H1 (cell line): ENCODE results near the gene CLEC10A. TPM values are rescaled to one million over a fixed set of nuclear protein-coding genes. Genes with fewer than 3 reads are reported as not detected.
A peak's percentile ranks its signal among the peaks of the same experiment; 100 is the strongest.
"Not testable (repeated sequence)": the region's sequence is repeated elsewhere in the genome, so short reads cannot be mapped to it uniquely, and the experiment has no call there.

Experiments
- CTCF ChIA-PET: fragments of 300-600 bp; sonication (Branson Sonifier 250); formaldehyde crosslinking; loops from one replicate; lab custom pipeline; 2021; ENCODE audit not compliant: partially characterized antibody; lab: Charles Lee
- POLR2A ChIA-PET: fragments of 300-600 bp; sonication (Branson Sonifier 250); formaldehyde crosslinking; loops from one replicate; lab custom pipeline; 2021; ENCODE audit warnings: inconsistent platforms; ENCODE audit not compliant: partially characterized antibody; lab: Charles Lee
- DNase-seq, 2 experiments: peaks; one replicate each; pipeline versions ENCODE4 v3.0.0 to v3.0.0-alpha.2; 2010 to 2022; ENCODE audit warnings: low spot score in 2 of 2, low read depth in 1 of 2, mixed read lengths in 1 of 2
- FAIRE-seq: peaks from 2 replicates; lab custom pipeline; 2011; peaks lifted over from hg19 to GRCh38; lab: Jason Lieb, UNC
- H2AFZ ChIP-seq: 2 replicates; pipeline ENCODE4 v1.8.1; 2012; ENCODE audit warnings: low read length, inconsistent platforms
- H2AK5ac ChIP-seq: 2 replicates; pipeline ENCODE4 v1.6.1; 2013; ENCODE audit warnings: low read depth, low read length
- H2BK120ac ChIP-seq: replicated peaks from 2 replicates; pipeline ENCODE3; 2013; ENCODE audit warnings: low read depth, low read length, inconsistent platforms
- H2BK12ac ChIP-seq: 2 replicates; pipeline ENCODE4 v1.6.1; 2013; ENCODE audit warnings: low read depth, low read length
- H2BK15ac ChIP-seq: 2 replicates; pipeline ENCODE4 v1.6.1; 2013; ENCODE audit warnings: low read length
- H2BK20ac ChIP-seq: 2 replicates; pipeline ENCODE4 v1.6.1; 2013; ENCODE audit warnings: low read length
- H2BK5ac ChIP-seq: 2 replicates; pipeline ENCODE4 v1.6.1; 2013; ENCODE audit warnings: low read depth, low read length
- H3K14ac ChIP-seq: 2 replicates; pipeline ENCODE4 v1.6.1; 2013; ENCODE audit warnings: inconsistent platforms; ENCODE audit not compliant: insufficient read length
- H3K18ac ChIP-seq: 2 replicates; pipeline ENCODE4 v1.6.1; 2013; ENCODE audit warnings: low read length; ENCODE audit errors: extremely low read depth
- H3K23ac ChIP-seq: 2 replicates; pipeline ENCODE4 v1.6.1; 2013; ENCODE audit warnings: inconsistent platforms; ENCODE audit not compliant: insufficient read length
- H3K23me2 ChIP-seq: 2 replicates; pipeline ENCODE4 v1.6.1; 2013; ENCODE audit warnings: low read depth, low read length
- H3K27ac ChIP-seq: 2 replicates; pipeline ENCODE4 v1.6.1; 2011; ENCODE audit warnings: low read depth, low read length, inconsistent platforms
- H3K27me3 ChIP-seq, 4 experiments: replicated peaks in 1 of 4; 1 replicate in 1 of 4; 2 replicates in 3 of 4; pipeline versions ENCODE4 v1.6.1 to v1.8.1; 2011 to 2013; ENCODE audit warnings: low read length in 3 of 4, mild to moderate bottlenecking in 3 of 4, inconsistent platforms in 2 of 4, mixed read lengths in 2 of 4, moderate library complexity in 1 of 4; ENCODE audit not compliant: control insufficient read depth in 3 of 4, insufficient read depth in 3 of 4; ENCODE audit errors: extremely low read depth in 1 of 4
- H3K36me3 ChIP-seq, 4 experiments: 2 replicates each; pipeline versions ENCODE4 v1.6.1 to v1.8.1; 2011 to 2013; ENCODE audit warnings: mild to moderate bottlenecking in 4 of 4, low read length in 3 of 4, moderate library complexity in 2 of 4, control low read depth in 1 of 4, inconsistent platforms in 1 of 4; ENCODE audit not compliant: insufficient read depth in 4 of 4, control insufficient read depth in 2 of 4
- H3K4ac ChIP-seq: replicated peaks from 2 replicates; pipeline ENCODE3; 2013; ENCODE audit warnings: low read length, low read depth, mixed read lengths, inconsistent platforms; ENCODE audit not compliant: insufficient read length
- H3K4me1 ChIP-seq, 4 experiments: replicated peaks in 1 of 4; 1 replicate in 1 of 4; 2 replicates in 3 of 4; pipeline versions ENCODE4 v1.6.1 to v1.8.1; 2011 to 2013; ENCODE audit warnings: low read length in 3 of 4, inconsistent platforms in 2 of 4, mixed read lengths in 1 of 4; ENCODE audit not compliant: insufficient read depth in 4 of 4, control insufficient read depth in 3 of 4
- H3K4me2 ChIP-seq, 2 experiments: 2 replicates each; pipeline versions ENCODE4 v1.6.1 to v1.8.1; 2011 to 2013; ENCODE audit warnings: low read depth in 2 of 2, low read length in 2 of 2, control low read depth in 1 of 2, inconsistent platforms in 1 of 2, mild to moderate bottlenecking in 1 of 2; ENCODE audit not compliant: insufficient read depth in 1 of 2
- H3K4me3 ChIP-seq, 4 experiments: fragments of 200-600, 300-600 bp in 1 of 4; sonication (generic), shearing (Covaris generic), sonication (Bioruptor Twin) in 1 of 4; 2 replicates each; pipeline versions ENCODE4 v1.5.1 to v1.8.1; 2011 to 2016; ENCODE audit warnings: low read length in 4 of 4, low read depth in 3 of 4, control low read depth in 2 of 4, inconsistent platforms in 2 of 4, mild to moderate bottlenecking in 2 of 4, mixed read lengths in 1 of 4, moderate library complexity in 1 of 4; ENCODE audit not compliant: insufficient read depth in 2 of 4; ENCODE audit errors: extremely low read depth in 1 of 4
- H3K56ac ChIP-seq: replicated peaks from 2 replicates; pipeline ENCODE3; 2013; ENCODE audit warnings: low read depth, mild to moderate bottlenecking, mixed read lengths, low read length, inconsistent platforms; ENCODE audit not compliant: insufficient read length
- H3K79me1 ChIP-seq: 2 replicates; pipeline ENCODE4 v1.6.1; 2013; ENCODE audit warnings: low read depth, low read length, control low read depth
- H3K79me2 ChIP-seq, 2 experiments: 2 replicates each; pipeline versions ENCODE4 v1.6.1 to v1.8.1; 2012 to 2013; ENCODE audit warnings: low read length in 2 of 2, mild to moderate bottlenecking in 2 of 2, inconsistent platforms in 1 of 2; ENCODE audit not compliant: insufficient read depth in 2 of 2, control insufficient read depth in 1 of 2
- H3K9ac ChIP-seq, 4 experiments: replicated peaks in 1 of 4; 1 replicate in 1 of 4; 2 replicates in 3 of 4; pipeline versions ENCODE4 v1.6.1 to v1.8.1; 2011 to 2013; ENCODE audit warnings: low read depth in 3 of 4, low read length in 3 of 4, control low read depth in 2 of 4, mild to moderate bottlenecking in 2 of 4, moderate library complexity in 2 of 4, inconsistent platforms in 1 of 4; ENCODE audit errors: extremely low read depth in 1 of 4
- H3K9me3 ChIP-seq, 2 experiments: 2 replicates each; pipeline versions ENCODE4 v1.6.1 to v1.8.1; 2012 to 2013; ENCODE audit warnings: mild to moderate bottlenecking in 2 of 2, moderate library complexity in 2 of 2, control low read depth in 1 of 2, inconsistent platforms in 1 of 2, low read depth in 1 of 2, low read length in 1 of 2, mixed read lengths in 1 of 2; ENCODE audit not compliant: insufficient read depth in 2 of 2
- H4K20me1 ChIP-seq, 2 experiments: replicated peaks in 1 of 2; 2 replicates each; pipeline versions ENCODE3 to v1.8.1; 2011 to 2013; ENCODE audit warnings: inconsistent platforms in 2 of 2, low read length in 2 of 2, mild to moderate bottlenecking in 1 of 2; ENCODE audit not compliant: insufficient read depth in 2 of 2, control insufficient read depth in 1 of 2
- H4K5ac ChIP-seq: 2 replicates; pipeline ENCODE4 v1.6.1; 2013; ENCODE audit warnings: low read length, low read depth, mixed read lengths, inconsistent platforms; ENCODE audit not compliant: insufficient read length
- H4K8ac ChIP-seq: 2 replicates; pipeline ENCODE4 v1.8.0; 2013; ENCODE audit warnings: mild to moderate bottlenecking, moderate library complexity, low read length, inconsistent platforms; ENCODE audit not compliant: insufficient read depth; ENCODE audit errors: extremely low read depth
- H4K91ac ChIP-seq: replicated peaks from 2 replicates; pipeline ENCODE3; 2013; ENCODE audit warnings: low read length, mixed read lengths, inconsistent platforms; ENCODE audit not compliant: insufficient read length
- RAD21 ChIP-seq, 2 experiments: IDR thresholded peaks in 1 of 2; conservative IDR thresholded peaks in 1 of 2; 2 replicates each; pipeline ENCODE4 v1.6.1; 2011; ENCODE audit warnings: low read depth in 2 of 2, low read length in 2 of 2, improper control_type of control experiment in 1 of 2, inconsistent platforms in 1 of 2, mild to moderate bottlenecking in 1 of 2, moderate library complexity in 1 of 2
- WGBS, 2 experiments: shearing (Covaris generic) in 1 of 2; methylation state at CpG; one replicate each; pipeline versions ENCODE4 v1.1.6 to v1.1.7; 2013 to 2015; ENCODE audit warnings: low lambda C conversion rate in 2 of 2, mixed read lengths in 2 of 2, inconsistent platforms in 1 of 2, low coverage in 1 of 2, missing lambda C conversion rate in 1 of 2; ENCODE audit not compliant: insufficient replicate concordance in 2 of 2, insufficient coverage in 1 of 2, insufficient read length in 1 of 2; ENCODE audit errors: extremely low coverage in 1 of 2, missing lambda C conversion rate in 1 of 2; 5-methylcytosine and 5-hydroxymethylcytosine counted together
- polyA plus RNA-seq, 7 experiments: library from polyadenylated mRNA; depleted of rRNA in 3 of 7; stranded (reverse) in 5 of 7; unstranded in 2 of 7; fragments of >200 nt in 5 of 7; fragments of 200-250 nt in 2 of 7; gene quantifications; 1 replicate in 5 of 7; 2 replicates in 1 of 7; 4 replicates in 1 of 7; pipeline versions ENCODE4 v1.2.1 to v1.2.3, GENCODE V29; 2011 to 2013; ENCODE audit warnings: missing spikeins in 2 of 7, mixed read lengths in 2 of 7
- total RNA-seq: library from RNA; stranded (reverse); fragmentation: NEBNext Ultra II Directional; extraction: Animal tissue kit (Norgen Biotek cat#: 25700); gene quantifications from 2 replicates; pipeline ENCODE4 v1.2.1, GENCODE V29; 2021

CLEC10A gene
- total and polyA plus RNA-seq, 2 of the 8 experiments (the other 6 are each of a cell fraction or from before 2014, with no cell fraction given), result not detected

GRCh38 chr17:7126386-7126785 is 46.3 kb upstream of the CLEC10A start:
- H3K18ac ChIP-seq, H4K8ac ChIP-seq, H3K9me3 ChIP-seq, H3K9ac ChIP-seq, H3K79me2 ChIP-seq, H3K4ac ChIP-seq, H3K4me3 ChIP-seq, H3K4me2 ChIP-seq, H3K14ac ChIP-seq, H4K5ac ChIP-seq, H2BK12ac ChIP-seq, H3K56ac ChIP-seq, H2AK5ac ChIP-seq, DNase-seq, H4K20me1 ChIP-seq, H2BK120ac ChIP-seq, H2BK5ac ChIP-seq, H3K23ac ChIP-seq, H3K36me3 ChIP-seq, H3K23me2 ChIP-seq, H2BK20ac ChIP-seq, FAIRE-seq, H2BK15ac ChIP-seq, H2AFZ ChIP-seq, H4K91ac ChIP-seq, H3K79me1 ChIP-seq, H3K27ac ChIP-seq, H3K27me3 ChIP-seq: not testable (repeated sequence)
- POLR2A ChIA-PET, result interaction anchor here (0.6 to 1.0 kb wide), 2 partner anchors 12 to 47 kb away, joined by 3 read pairs; partner anchors contain the start of gene ASGR2
- WGBS, 2 experiments, result 96% methylated on average over 12 of the region's 12 CpGs; no CpG with 5 or more reads in 1 of the 2 experiments
- TF ChIP-seq RAD21 (IDR thresholded peaks at IDR 0.05 in 1 of 2, conservative IDR thresholded peaks at IDR 0.05 in 1 of 2; ENCODE audit: low read depth in 2 of 2, low read length in 2 of 2), result 0 out of 4 replicates have a peak, but pooled peaks of 1 of the 2 experiments have one; percentile 14
- H3K4me1 ChIP-seq, result peaks cover 9 to 15% (median 13%) of the 10 kb centered on the region in 4 experiments
- CTCF ChIA-PET, result interaction anchor here (0.6 to 9.2 kb wide), 15 partner anchors 9 to 853 kb away, joined by 3 to 48 read pairs (median 3); no protein-coding TSS in a partner anchor
